K562 (cell line): ENCODE measurements around the gene ITGB2. TPM values are rescaled to one million over a fixed set of nuclear protein-coding genes. Genes with fewer than 3 reads are reported as not detected.
A peak's percentile ranks its signal among the peaks of the same experiment; 100 is the strongest.

ENCODE experiments used
- ARHGAP35 ChIP-seq: fragments of 450-650 bp; IDR thresholded peaks from 2 replicates; pipeline ENCODE4 v1.6.1; 2018; ENCODE audit not compliant: partially characterized antibody
- ARID1B ChIP-seq: fragments of 450-650 bp; IDR thresholded peaks from 2 replicates; pipeline ENCODE4 v1.6.1; 2016; ENCODE audit warnings: antibody characterized with exemption, mild to moderate bottlenecking, inconsistent platforms
- CBX2 ChIP-seq: fragments of 200-600 bp; sonication (generic); IDR thresholded peaks from one replicate; pipeline ENCODE4 v1.6.1; 2012; ENCODE audit warnings: mild to moderate bottlenecking, low read length, inconsistent platforms; ENCODE audit not compliant: insufficient read depth, poor library complexity, severe bottlenecking
- CREM ChIP-seq: IDR thresholded peaks from 2 replicates; pipeline ENCODE4 v1.6.1; 2014; ENCODE audit warnings: antibody characterized with exemption, low read depth
- CTBP1 ChIP-seq: fragments of 450-650 bp; IDR thresholded peaks from 2 replicates; pipeline ENCODE4 v1.6.1; 2016; ENCODE audit warnings: borderline replicate concordance
- HNRNPLL ChIP-seq: fragments of 200-400 bp; formaldehyde crosslinking; IDR thresholded peaks from 2 replicates; pipeline ENCODE4 v1.6.1; 2017; ENCODE audit warnings: low read length, low read depth, mild to moderate bottlenecking; ENCODE audit not compliant: poor library complexity, severe bottlenecking
- MCM3 ChIP-seq: fragments of 450-650 bp; IDR thresholded peaks from 2 replicates; pipeline ENCODE4 v1.6.1; 2016
- MED1 ChIP-seq: sonication (generic); formaldehyde crosslinking; IDR thresholded peaks from 2 replicates; pipeline ENCODE4 v1.8.1; 2023; ENCODE audit warnings: missing genetic modification reagents, borderline replicate concordance
- MYBL2 ChIP-seq, 2 experiments: fragments of 450-650 bp in 1 of 2; sonication (generic) in 1 of 2; formaldehyde crosslinking in 1 of 2; IDR thresholded peaks; 2 replicates each; pipeline versions ENCODE4 v1.6.1 to v1.8.1; 2017 to 2022; ENCODE audit warnings: borderline replicate concordance in 1 of 2, inconsistent platforms in 1 of 2, low read depth in 1 of 2, mild to moderate bottlenecking in 1 of 2, missing genetic modification reagents in 1 of 2, moderate library complexity in 1 of 2
- NBN ChIP-seq: fragments of 450-650 bp; IDR thresholded peaks from 2 replicates; pipeline ENCODE4 v1.6.1; 2016; ENCODE audit warnings: low read depth, mild to moderate bottlenecking
- NFIX ChIP-seq: fragments of 250-450 bp; sonication (Bioruptor Pico); IDR thresholded peaks from 2 replicates; pipeline ENCODE4 v1.4.0; 2020; ENCODE audit warnings: low read depth, mild to moderate bottlenecking, moderate library complexity
- NR2C1 ChIP-seq, 2 experiments: fragments of 450-650 bp; IDR thresholded peaks; 2 replicates each; pipeline ENCODE4 v1.6.1; 2017; ENCODE audit warnings: mild to moderate bottlenecking in 2 of 2, antibody characterized with exemption in 1 of 2, inconsistent platforms in 1 of 2, missing compliant biosample characterization in 1 of 2, missing genetic modification characterization in 1 of 2
- RFX1 ChIP-seq: fragments of 450-650 bp; IDR thresholded peaks from 2 replicates; pipeline ENCODE4 v1.6.1; 2016; ENCODE audit warnings: mild to moderate bottlenecking, moderate library complexity
- SRF ChIP-seq, 2 experiments: fragments of 250-450, 450-650 bp in 1 of 2; sonication (Bioruptor Pico) in 1 of 2; sonication (generic) in 1 of 2; formaldehyde crosslinking; IDR thresholded peaks; 2 replicates each; pipeline versions ENCODE4 v1.5.0 to v1.5.1; 2020 to 2022; ENCODE audit warnings: mild to moderate bottlenecking in 1 of 2, missing genetic modification reagents in 1 of 2
- TRIM24 ChIP-seq, 2 experiments: fragments of 450-650 bp; IDR thresholded peaks; 2 replicates each; pipeline ENCODE4 v1.6.1; 2016
- U2AF1 ChIP-seq: fragments of 200-400 bp; formaldehyde crosslinking; optimal IDR thresholded peaks from 2 replicates; pipeline ENCODE3; 2017; ENCODE audit warnings: mild to moderate bottlenecking, low read depth, low read length, moderate library complexity
- U2AF2 ChIP-seq: fragments of 200-400 bp; formaldehyde crosslinking; optimal IDR thresholded peaks from 2 replicates; pipeline ENCODE3; 2017; ENCODE audit warnings: low read depth, mild to moderate bottlenecking, low read length
- ZBTB1 ChIP-seq: sonication (generic); formaldehyde crosslinking; IDR thresholded peaks from 2 replicates; pipeline ENCODE4 v1.8.1; 2023; ENCODE audit warnings: missing genetic modification reagents, low read depth, mild to moderate bottlenecking, borderline replicate concordance
- ZFP1 ChIP-seq: fragments of 450-650 bp; formaldehyde crosslinking; IDR thresholded peaks from 2 replicates; pipeline ENCODE4 v1.4.0; 2020; ENCODE audit warnings: mild to moderate bottlenecking, mixed read lengths
- ZNF143 ChIP-seq: sonication (generic); formaldehyde crosslinking; IDR thresholded peaks from 2 replicates; pipeline ENCODE4 v1.9.0; 2022; ENCODE audit warnings: mild to moderate bottlenecking, missing genetic modification reagents
- ZNF184 ChIP-seq: sonication (generic); formaldehyde crosslinking; IDR thresholded peaks from 2 replicates; pipeline ENCODE4 v1.5.0; 2020; ENCODE audit warnings: missing genetic modification reagents
- ZNF766 ChIP-seq: fragments of 200-800 bp; sonication (Bioruptor generic); conservative IDR thresholded peaks from 2 replicates; pipeline ENCODE4 v1.6.1; 2016; ENCODE audit warnings: missing genetic modification characterization, missing compliant biosample characterization
- ZNF785 ChIP-seq: fragments of 250-450 bp; sonication (Bioruptor Pico); IDR thresholded peaks from 2 replicates; pipeline ENCODE4 v1.4.0; 2020; ENCODE audit warnings: mild to moderate bottlenecking
- polyA plus RNA-seq, 8 experiments: library from polyadenylated mRNA; depleted of rRNA in 4 of 8; stranded (reverse) in 5 of 8; unstranded in 3 of 8; fragments of >200 nt; fragmentation: Nextera tagmentation in 2 of 8; fragmentation: Illumina TruSeq in 1 of 8; extraction: Ambion mirVana in 2 of 8; extraction: Trizol in 1 of 8; gene quantifications; 2 replicates each; pipeline versions ENCODE4 v1.2.1 to v1.2.3, GENCODE V29; 2011 to 2014; ENCODE audit warnings: inconsistent platforms in 1 of 8, missing spikeins in 1 of 8
- total RNA-seq, 7 experiments: library from RNA; depleted of rRNA in 6 of 7; stranded (reverse); fragments of >200 nt in 6 of 7; fragmentation: Illumina TruSeq in 2 of 7; extraction: Trizol in 2 of 7; gene quantifications; 2 replicates each; pipeline versions ENCODE4 v1.2.1 to v1.2.3, GENCODE V29; 2011 to 2021; ENCODE audit warnings: low replicate concordance in 1 of 7
- TF ChIP-seq, protein P1 (sequence below), 2 experiments: fragments of 450-650 bp in 1 of 2; sonication (generic) in 1 of 2; formaldehyde crosslinking in 1 of 2; IDR thresholded peaks in 1 of 2; conservative IDR thresholded peaks in 1 of 2; 2 replicates each; pipeline versions ENCODE4 v1.6.1 to v1.8.1; 2016 to 2023; ENCODE audit warnings: mild to moderate bottlenecking in 2 of 2, moderate library complexity in 2 of 2, inconsistent platforms in 1 of 2, missing genetic modification reagents in 1 of 2
- TF ChIP-seq, protein P2 (sequence below): sonication (generic); formaldehyde crosslinking; IDR thresholded peaks from 2 replicates; pipeline ENCODE4 v1.8.0; 2022; ENCODE audit warnings: mild to moderate bottlenecking, missing genetic modification reagents
- TF ChIP-seq, protein P3 (sequence below): fragments of 450-650 bp; IDR thresholded peaks from 2 replicates; pipeline ENCODE4 v1.6.1; 2016

ITGB2 gene
- total and polyA plus RNA-seq, 9 of the 15 experiments (the other 6 are each of a cell fraction or from before 2014, with no cell fraction given): 0.07 to 1.3 (median 0.51) TPM; not detected in 2

DNA sequence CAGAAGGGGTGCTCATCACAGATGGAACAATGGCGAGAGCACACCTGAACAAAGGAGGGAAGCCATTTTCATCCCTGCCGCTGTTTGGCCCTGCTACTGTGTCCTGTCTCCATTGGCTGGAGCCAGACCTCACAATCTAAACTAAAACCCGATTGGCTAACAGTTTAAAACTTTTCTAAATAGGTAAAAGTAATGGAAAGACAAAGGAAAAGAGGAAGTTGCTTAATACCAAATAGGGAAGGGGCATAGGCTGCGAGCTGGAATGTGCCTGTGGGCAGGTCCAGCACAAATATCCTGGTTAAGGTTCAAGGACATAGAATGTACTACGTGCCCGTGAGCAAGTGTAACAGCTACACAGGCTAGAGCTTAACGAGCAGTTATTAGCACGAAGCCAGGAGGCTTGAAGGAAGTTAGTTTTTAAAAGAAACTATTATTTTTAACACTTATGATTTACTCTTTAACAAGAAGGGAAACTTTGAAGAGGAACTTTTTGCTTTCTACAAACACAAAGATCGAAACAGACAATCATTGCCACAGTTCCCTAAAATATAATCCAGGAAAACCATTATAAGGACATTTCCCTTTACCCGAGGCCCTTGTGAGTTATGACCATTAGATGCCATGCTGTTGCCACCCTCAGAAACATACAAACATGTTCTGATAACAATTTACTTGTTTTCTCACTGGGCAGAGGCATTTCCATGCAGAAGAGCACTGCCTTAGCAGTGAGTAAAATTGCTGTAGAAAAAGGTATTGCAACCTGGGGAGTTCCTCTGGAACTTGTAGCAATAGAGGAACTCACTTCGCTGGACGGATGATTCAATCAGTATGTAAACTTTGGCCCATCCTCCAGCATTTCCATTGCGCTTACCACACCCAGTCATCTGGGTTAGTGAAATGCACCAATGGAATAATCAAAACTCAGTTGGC, 42.4 kb downstream of the ITGB2 start (continued):
- TF ChIP-seq RFX1 (no peak), MYBL2 (IDR thresholded peaks at IDR 0.05; ENCODE audit: low read depth) (no peak), MYBL2 (CRISPR knock-in tag; IDR thresholded peaks at IDR 0.05; ENCODE audit: borderline replicate concordance) (no peak), CREM (no peak), MED1 (CRISPR knock-in tag) (no peak), ZFP1 (CRISPR knock-in tag) (no peak), HNRNPLL (no peak), TRIM24 (IDR thresholded peaks at IDR 0.05) (peak; percentile 76 to 87; a peak in 3 of 4 replicates), ZNF143 (CRISPR knock-in tag) (no peak), ARHGAP35 (no peak), MCM3 (no peak), U2AF2 (no peak), NFIX (CRISPR knock-in tag) (no peak), CBX2 (no peak), SRF (CRISPR knock-in tag; IDR thresholded peaks at IDR 0.05) (peak in 1 of 2 experiments; percentile 88; a peak in 2 of 4 replicates), ZNF766 (CRISPR knock-in tag) (peak; percentile 77), ZNF785 (no peak), CTBP1 (0 out of 2 replicates have a peak, but pooled peaks have one; percentile 44), NBN (peak; percentile 61; the same call in 1 of the 2 replicates), NR2C1 (IDR thresholded peaks at IDR 0.05) (no peak), NR2C1 (tag; IDR thresholded peaks at IDR 0.05) (no peak; the same call in 1 of the 2 replicates), ARID1B (peak; percentile 57), ZBTB1 (CRISPR knock-in tag) (no peak), U2AF1 (no peak), ZNF184 (CRISPR knock-in tag) (no peak)
- TF ChIP-seq, protein P1, sequence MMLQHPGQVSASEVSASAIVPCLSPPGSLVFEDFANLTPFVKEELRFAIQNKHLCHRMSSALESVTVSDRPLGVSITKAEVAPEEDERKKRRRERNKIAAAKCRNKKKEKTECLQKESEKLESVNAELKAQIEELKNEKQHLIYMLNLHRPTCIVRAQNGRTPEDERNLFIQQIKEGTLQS (IDR thresholded peaks at IDR 0.05): peak; percentile 84
- TF ChIP-seq, protein P1 (CRISPR knock-in tag; conservative IDR thresholded peaks at IDR 0.05): no peak
- TF ChIP-seq, protein P2, sequence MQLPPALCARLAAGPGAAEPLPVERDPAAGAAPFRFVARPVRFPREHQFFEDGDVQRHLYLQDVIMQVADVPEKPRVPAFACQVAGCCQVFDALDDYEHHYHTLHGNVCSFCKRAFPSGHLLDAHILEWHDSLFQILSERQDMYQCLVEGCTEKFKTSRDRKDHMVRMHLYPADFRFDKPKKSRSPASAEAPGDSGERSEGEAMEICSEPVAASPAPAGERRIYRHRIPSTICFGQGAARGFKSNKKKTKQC (CRISPR knock-in tag): no peak
- TF ChIP-seq, protein P3, sequence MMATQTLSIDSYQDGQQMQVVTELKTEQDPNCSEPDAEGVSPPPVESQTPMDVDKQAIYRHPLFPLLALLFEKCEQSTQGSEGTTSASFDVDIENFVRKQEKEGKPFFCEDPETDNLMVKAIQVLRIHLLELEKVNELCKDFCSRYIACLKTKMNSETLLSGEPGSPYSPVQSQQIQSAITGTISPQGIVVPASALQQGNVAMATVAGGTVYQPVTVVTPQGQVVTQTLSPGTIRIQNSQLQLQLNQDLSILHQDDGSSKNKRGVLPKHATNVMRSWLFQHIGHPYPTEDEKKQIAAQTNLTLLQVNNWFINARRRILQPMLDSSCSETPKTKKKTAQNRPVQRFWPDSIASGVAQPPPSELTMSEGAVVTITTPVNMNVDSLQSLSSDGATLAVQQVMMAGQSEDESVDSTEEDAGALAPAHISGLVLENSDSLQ: peak; percentile 14; the same call in 1 of the 2 replicates
